Activated CD4-positive, CD25-positive, alpha-beta regulatory T cell (primary cell): ENCODE measurements around the gene SCN2A.

Experiments used
- DNase-seq, 4 experiments: peaks; one replicate each; lab custom pipeline; 2025; lab: John Stamatoyannopoulos, UW

SCN2A gene

DNA sequence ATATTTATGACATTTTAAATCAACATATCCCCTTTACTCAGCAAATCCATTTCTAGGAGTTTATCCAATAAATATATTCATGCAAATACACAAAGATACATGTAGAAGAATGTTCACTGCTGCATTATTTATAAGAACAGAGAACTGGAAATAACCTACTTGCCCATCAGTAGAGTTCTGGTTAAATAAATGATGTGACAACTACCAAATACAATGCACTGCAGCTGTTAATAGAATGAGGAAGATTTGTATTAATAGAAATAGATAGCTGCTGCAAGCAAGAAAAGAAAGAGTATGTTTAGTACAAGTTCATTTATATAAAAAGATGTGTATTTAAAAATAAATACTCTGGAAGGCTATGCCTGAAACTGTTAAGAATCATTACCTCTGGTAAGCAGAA, 181.0 kb downstream of the SCN2A start:
- no peak for DNase-seq

DNA sequence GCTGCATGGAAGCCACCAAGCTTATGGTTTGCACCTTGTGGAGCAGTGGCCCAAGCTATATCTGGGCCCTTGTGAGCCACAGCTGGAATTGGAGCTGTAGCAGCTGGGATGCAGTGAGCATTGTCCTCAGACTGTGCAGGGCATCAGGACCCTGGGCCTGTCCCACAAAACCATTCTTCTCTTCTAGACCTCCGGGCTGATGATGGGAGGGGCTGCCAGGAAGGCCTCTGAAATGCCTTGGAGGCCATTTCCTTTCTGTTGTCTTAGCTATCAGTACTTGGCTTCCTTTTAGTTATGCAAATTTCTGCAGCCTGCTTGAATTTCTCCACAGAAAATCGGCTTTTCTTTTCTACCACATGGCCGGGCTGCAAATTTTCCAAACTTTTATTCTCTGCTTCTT, 183.9 kb downstream of the SCN2A start:
- no peak for DNase-seq

- no peak for DNase-seq
Observed at GRCh38 chr2:165425556-165425955, 186.3 kb downstream of the SCN2A start.

GRCh38 chr2:165427686-165428085, 188.5 kb downstream of the SCN2A start:
- no peak for DNase-seq

GRCh38 chr2:165428926-165429325, 189.7 kb downstream of the SCN2A start:
- no peak for DNase-seq

DNA sequence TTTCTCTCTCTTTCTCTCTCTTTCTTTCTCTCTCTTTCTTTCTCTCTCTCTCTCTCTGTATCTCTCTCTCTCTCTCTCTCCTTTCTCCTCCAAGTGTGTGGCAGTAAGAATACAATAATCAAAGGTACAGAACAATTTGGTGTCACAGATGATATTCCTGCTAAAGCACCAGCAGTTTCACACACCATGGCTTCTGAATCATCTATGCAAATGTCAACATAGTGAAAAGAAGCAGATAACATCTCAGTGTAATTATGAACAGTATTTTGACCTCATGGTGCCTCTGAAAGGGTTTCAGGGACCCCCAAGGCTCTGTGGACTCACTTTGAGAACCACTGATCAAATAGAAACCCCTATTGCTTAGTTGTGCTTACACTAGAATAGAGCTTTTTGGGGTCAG, 191.8 kb downstream of the SCN2A start:
- DNase-seq = no peak

GRCh38 chr2:165432234-165432966, 193.2 kb downstream of the SCN2A start:
- no peak for DNase-seq

- DNase-seq = no peak
Observed at GRCh38 chr2:165434865-165435496, 195.8 kb downstream of the SCN2A start.

DNA sequence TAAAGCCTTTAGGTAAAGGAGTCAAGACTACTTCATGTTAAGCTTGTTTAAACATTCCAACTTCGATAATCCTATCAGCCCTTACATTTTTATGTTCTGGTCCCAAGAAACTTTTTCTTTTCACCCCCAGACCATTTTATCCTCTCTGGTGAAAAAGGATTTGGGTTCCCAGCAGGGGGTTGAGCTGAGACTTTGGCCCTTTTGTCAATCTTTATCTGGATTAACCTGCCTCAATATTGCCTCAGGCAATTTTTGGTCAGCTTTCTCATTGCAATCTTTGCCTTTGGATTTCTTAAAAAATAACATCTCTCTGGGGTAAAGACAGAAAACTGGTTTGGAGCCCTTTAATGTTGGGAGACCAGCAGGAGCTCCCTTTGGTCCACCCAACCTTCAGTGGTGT, 196.4 kb downstream of the SCN2A start:
- DNase-seq = no peak

DNA sequence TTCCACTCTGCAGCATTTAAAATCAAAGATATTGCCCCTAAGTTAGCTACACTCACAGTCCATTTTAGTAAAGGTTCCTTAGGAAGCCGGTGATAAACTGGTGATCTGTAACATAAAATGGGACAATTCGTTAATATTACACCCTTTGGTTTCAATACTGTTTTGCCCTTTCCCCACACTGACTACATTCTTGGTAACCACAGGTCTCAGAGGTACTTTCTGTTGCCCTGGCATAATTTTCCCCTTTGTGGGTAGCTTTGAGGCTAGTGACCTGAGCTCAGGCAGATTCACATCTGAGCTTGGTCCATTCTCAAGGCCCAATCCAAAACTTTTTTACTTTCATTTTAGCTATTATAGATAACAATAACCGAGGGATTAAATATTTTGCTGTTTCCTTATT, 197.3 kb downstream of the SCN2A start:
- DNase-seq = no peak

- no peak for DNase-seq
Observed at GRCh38 chr2:165440367-165440766, 201.2 kb downstream of the SCN2A start.
